DMS153 treated with DMSO at 0.1 percent for 48 hours (cell line): ENCODE data around the gene MRPS18C.

Experiments used
- DNase-seq: peaks from one replicate; lab custom pipeline; 2025; ENCODE audit not compliant: unreplicated experiment; lab: John Stamatoyannopoulos, UW

The MRPS18C gene

GRCh38 chr4:83455281-83456183 is at the start of gene MRPS18C, which contains the start of gene HELQ:
Gene MRPS18C (plus strand): TSS chr4:83456058. CDS start chr4:83456078, 20 bp downstream.
Gene HELQ (minus strand): TSS chr4:83455823. CDS start chr4:83455693, 130 bp downstream.
- peak; percentile 99 for DNase-seq

GRCh38 chr4:83408908-83409307 is 47.0 kb upstream of the MRPS18C start:
- DNase-seq = no peak

GRCh38 chr4:83413676-83414075 is 42.2 kb upstream of the MRPS18C start:
- DNase-seq = no peak

GRCh38 chr4:83417566-83417965 is 38.3 kb upstream of the MRPS18C start:
- no peak for DNase-seq

- no peak for DNase-seq
Measured at GRCh38 chr4:83418211-83418610, 37.6 kb upstream of the MRPS18C start.

GRCh38 chr4:83431200-83431599 is 24.7 kb upstream of the MRPS18C start:
- DNase-seq = no peak

- DNase-seq = no peak
Measured at GRCh38 chr4:83436680-83437079, 19.2 kb upstream of the MRPS18C start.

GRCh38 chr4:83438719-83439118 is 17.1 kb upstream of the MRPS18C start:
- no peak for DNase-seq

- DNase-seq = no peak
Measured at GRCh38 chr4:83440148-83440814, 15.6 kb upstream of the MRPS18C start.

GRCh38 chr4:83440899-83441298 is 15.0 kb upstream of the MRPS18C start:
- no peak for DNase-seq

GRCh38 chr4:83449009-83449408 is 6.8 kb upstream of the MRPS18C start:
- no peak for DNase-seq

- DNase-seq = no peak
Measured at GRCh38 chr4:83454686-83455085, 1.2 kb upstream of the MRPS18C start.

- no peak for DNase-seq
Measured at GRCh38 chr4:83456184-83456501, 285 bp downstream of the MRPS18C start.

- no peak for DNase-seq
Measured at GRCh38 chr4:83473423-83473822, 17.6 kb downstream of the MRPS18C start.

- DNase-seq = no peak
Measured at GRCh38 chr4:83473966-83474365, 18.1 kb downstream of the MRPS18C start.

- peak; percentile 87 for DNase-seq
Measured at GRCh38 chr4:83484500-83485461, 28.9 kb downstream of the MRPS18C start, which contains the start of gene ABRAXAS1. Gene ABRAXAS1 (minus strand): TSS chr4:83485100. CDS start chr4:83485072, 28 bp downstream.

GRCh38 chr4:83486457-83487129 is 30.7 kb downstream of the MRPS18C start:
- no peak for DNase-seq

- no peak for DNase-seq
Measured at GRCh38 chr4:83489711-83490326, 34.0 kb downstream of the MRPS18C start.

GRCh38 chr4:83490876-83491450 is 35.1 kb downstream of the MRPS18C start:
- no peak for DNase-seq
